HG03025 (cell line): ENCODE data around the gene MVP.
A peak's percentile ranks its signal among the peaks of the same experiment; 100 is the strongest.

ENCODE experiments used
- ATAC-seq: cut with Tn5 transposase; IDR thresholded peaks from one replicate; pipeline ENCODE4 v1.9.1; 2021; ENCODE audit warnings: mild to moderate bottlenecking, moderate library complexity; ENCODE audit not compliant: unreplicated experiment, low FRiP score

Gene MVP

DNA sequence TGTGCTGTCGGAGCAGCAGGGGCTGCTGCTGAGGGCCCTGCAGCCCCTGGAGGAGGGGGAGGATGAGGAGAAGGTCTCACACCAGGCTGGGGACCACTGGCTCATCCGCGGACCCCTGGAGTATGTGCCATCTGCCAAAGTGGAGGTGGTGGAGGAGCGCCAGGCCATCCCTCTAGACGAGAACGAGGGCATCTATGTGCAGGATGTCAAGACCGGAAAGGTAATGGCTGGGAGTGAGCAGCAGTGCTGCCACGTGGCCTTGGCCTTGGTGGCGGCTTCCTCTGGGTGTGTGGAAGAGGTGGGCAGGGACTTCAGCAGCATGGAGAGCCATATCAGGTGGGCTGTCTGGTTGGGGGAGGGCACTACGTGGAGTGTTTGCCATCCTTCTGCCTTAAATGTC lies 20.0 kb downstream of the MVP start:
- no peak for ATAC-seq

DNA sequence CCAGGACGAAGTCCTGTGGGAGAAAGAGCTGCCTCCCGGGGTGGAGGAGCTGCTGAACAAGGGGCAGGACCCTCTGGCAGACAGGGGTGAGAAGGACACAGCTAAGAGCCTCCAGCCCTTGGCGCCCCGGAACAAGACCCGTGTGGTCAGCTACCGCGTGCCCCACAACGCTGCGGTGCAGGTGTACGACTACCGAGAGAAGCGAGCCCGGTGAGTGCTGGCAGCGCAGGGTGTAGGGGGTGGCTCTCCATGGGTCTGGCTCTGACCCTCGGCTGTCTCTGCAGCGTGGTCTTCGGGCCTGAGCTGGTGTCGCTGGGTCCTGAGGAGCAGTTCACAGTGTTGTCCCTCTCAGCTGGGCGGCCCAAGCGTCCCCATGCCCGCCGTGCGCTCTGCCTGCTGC lies 21.4 kb downstream of the MVP start:
- no peak for ATAC-seq

DNA sequence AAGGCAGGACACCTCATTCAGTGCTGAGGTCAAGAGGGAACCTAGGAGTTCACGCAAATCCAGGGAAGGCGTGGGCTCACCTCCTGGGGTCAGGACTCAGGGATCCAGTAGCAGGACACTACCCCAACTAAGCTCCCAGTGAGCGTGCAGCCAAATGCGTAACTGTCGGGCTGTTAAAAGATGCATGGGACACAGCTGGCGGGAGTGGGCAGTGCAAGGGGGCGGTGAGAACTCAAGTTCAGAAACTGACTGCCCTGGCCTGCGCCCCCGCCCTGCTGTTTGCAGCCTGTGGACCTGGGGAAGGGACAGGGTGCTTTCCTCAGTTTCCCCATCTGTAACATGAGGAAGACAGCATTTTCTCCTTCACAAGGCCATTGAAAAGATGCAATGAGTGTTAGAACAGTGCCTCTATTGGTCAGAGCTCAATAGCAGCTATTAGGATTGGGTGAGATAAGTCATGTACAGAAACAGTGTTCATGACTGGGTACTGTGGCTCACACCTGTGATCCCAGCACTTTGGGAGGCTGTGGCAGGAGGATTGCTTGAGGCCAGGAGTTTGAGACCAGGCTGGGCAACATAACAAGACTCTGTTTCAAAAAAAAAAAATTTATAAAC lies 22.6 kb downstream of the MVP start:
- no peak for ATAC-seq

DNA sequence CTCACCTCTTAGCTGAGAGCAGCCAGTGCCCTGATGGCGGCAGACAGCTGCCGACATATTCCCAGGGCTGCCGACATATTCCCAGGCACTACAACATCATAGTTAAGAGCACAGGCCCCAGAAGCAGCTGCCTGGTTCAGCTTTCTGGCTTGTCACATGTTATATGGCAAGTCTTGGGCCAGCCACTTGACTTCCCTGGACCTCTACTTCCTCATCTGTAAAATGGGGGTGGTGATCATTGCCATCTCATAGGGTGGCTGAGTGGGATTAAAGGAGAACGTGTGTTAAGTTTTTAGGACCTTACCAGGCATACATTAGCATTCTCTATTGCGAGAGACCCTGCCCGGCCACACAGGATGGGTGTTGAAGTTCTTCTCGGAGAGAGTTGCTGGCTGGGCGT lies 23.7 kb downstream of the MVP start:
- ATAC-seq = no peak

DNA sequence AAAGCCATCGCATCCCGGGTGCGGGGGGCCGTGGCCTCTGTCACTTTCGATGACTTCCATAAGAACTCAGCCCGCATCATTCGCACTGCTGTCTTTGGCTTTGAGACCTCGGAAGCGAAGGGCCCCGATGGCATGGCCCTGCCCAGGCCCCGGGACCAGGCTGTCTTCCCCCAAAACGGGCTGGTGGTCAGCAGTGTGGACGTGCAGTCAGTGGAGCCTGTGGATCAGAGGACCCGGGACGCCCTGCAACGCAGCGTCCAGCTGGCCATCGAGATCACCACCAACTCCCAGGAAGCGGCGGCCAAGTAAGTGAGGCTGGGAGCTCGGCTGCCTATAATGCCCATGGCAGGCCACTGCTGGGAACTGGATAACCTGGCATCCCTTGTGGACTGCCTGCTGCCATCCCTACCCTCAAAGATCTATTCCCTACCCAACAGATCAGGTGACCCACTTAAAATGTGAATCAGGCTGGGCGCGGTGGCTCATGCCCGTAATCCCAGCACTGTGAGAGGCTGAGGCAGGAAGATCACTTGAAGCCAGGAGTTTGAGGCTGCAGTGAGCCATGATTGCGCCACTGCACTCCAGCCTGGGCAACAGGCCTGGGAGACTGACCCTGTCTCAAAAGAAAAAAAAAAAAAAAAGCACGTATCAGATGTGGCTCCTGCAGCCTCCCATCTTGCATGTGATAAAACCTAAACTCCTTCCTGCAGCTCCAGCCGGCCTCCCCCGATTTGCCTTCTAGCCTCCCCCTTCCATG lies 24.5 kb downstream of the MVP start:
- ATAC-seq = no peak

DNA sequence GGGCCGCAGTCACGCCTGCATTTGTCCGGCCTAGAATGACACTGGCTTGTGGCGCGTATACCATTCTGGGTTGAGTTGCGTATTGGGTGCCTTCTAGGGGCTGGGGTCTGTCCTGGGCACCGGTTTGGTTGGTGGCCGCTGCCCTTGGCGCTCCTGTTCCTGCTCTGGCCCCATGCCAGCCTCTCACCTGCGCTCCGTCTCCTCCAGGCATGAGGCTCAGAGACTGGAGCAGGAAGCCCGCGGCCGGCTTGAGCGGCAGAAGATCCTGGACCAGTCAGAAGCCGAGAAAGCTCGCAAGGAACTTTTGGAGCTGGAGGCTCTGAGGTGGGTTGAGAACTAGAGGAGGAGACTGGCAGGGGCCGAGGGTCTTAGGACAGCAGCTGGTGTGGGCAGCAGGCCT lies 25.4 kb downstream of the MVP start:
- no peak for ATAC-seq

DNA sequence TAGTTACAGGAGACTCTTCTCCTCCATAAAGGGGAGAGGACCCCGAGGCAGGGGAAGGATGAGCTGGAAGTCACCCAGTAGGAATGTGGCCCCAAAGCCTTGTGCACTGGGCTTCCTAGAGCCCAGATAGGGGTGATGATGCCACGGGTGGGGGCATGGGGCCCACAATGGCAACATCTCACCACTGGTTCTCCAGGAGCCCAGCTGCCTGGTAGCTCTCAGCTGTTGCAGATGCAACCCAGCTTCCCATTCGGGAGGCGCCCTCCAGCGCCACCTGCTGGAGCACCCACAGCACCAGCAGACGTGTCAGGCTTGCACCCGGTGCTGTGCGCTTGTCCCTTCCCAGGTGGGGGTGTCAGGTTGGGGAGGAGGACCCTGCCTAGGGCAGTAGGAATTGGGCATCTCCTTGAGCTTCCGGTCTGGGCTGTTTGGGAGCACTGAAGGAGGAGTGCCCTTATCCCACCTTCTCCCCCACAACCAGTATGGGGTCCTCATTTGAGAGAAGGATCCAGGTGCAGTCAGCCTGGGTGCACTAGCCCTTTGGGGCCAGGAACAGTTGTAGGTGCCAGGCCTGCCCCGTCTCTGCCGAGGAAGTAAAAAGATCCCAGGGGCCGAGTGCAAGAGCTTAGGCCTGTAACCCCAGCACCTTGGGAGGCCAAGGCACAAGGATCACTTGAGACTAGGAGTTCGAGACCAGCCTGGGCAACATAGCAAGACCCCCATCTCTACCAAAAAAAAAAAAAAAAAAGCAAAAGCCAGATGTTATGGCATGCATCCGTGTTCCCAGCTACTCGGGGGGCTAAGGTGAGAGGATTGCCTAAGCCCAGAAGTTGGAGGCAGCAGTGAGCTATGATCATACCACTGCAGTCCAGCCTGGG lies 28.4 kb downstream of the MVP start:
- no peak for ATAC-seq

DNA sequence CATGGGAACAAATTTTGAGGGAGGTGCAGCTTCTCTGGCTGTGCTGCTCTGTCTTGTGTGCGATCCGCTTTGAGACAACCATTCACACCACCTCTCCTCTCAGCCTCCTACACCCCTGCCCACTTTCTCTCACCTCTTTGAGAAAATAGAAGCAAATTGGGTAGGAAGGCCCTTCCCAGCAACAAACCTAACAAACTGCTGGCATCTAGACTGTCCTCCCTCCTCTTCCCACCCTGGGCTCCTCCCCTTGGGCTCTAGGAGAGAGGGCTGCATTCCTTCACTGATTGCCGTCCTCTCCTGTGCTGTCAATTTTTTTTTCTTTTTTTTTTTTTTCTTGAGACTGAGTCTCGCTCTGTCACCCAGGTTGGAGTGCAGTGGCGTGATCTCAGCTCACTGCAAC lies 29.2 kb downstream of the MVP start:
- ATAC-seq = no peak

DNA sequence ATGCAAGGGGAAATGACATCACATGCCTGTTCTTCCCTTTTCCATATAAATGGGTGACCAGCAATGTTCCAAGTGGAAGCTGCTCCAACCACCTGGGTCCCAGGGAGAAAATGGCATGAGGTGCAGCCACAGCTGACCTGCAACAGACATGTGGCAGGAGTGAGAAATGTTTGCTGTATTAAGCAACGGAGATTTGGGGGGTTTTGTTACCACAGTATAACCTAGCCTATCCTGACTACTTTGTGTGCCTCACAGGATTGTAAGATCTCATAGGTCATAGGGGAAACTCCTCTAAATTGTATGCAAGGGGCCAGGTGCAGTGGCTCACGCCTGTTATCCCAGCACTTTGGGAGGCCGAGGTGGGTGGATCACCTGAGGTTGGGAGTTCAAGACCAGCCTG lies 30.7 kb downstream of the MVP start:
- no peak for ATAC-seq

DNA sequence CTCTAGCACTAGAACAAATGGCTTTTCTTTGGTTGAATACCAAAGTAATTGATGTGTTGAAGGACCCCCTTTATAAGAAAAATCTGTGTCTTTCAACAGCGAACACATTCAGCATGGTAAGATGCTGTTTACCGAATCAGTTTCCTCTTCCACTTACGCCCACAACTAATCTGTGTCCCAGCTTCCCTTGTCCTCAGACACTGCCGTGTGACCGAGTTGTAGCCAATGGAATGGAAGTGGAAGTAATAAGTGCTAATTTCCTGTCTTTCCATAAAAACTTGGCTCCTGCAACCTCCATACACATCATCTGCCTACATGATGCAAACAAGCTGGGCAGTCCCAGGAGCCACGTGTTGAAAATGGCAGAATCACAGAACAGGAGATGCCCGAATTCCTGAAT lies 32.4 kb downstream of the MVP start:
- no peak for ATAC-seq

DNA sequence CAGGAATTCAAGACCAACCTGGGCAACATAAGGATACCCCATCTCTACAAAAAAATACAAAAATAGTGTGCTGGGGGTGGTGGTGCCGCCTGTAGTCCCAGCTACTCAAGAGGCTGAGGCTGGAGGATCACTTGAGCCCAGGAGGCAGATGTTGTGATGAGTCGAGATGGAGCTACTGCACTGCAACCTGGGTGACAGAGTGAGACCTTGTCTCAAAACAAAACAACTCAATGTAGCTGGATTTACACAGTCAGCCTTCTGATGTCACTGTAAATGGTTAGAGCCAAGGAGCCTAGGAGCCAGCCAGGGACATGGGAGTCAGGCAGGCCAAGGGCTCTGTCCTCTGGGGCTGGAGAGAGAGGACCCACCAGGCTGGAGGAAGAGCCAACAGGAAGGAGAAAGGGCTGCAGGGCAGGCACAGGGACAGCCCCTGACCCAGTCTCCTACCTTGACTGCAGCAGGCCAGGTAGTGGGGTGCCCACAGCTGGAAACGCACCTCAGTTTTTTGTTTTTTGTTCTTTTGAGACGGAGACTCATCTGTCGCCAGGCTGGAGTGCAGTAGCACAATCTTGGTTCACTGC lies 34.3 kb downstream of the MVP start:
- ATAC-seq = no peak

DNA sequence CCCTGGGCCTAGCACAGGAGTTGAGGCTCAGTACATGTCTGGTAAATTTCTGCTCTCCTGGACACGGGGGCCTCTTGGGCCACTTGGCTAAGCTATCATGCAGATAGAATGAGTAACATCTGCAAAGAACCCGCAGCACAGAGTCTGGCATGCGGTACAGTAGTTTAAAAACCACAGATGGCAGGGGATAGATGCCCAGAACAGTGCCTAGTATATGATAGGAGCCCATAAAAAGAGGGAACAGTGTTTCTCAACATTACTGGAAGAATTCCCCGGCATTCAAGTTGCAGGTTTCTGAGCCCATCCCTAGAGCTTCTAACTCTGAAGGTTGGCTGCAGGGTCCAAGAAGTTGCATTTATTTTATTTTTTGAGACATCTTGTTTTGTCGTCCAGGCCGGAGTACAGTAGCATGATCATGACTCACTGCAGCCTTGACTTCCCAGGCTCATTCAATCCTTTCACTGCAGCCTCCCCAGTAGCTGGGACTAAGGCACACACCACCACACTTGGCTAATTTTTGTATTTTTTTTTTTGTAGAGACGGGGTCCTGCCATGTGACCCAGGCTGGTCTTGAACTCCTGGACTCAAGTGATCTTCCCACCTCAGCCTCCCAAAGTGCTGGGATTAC lies 37.0 kb downstream of the MVP start:
- no peak for ATAC-seq

DNA sequence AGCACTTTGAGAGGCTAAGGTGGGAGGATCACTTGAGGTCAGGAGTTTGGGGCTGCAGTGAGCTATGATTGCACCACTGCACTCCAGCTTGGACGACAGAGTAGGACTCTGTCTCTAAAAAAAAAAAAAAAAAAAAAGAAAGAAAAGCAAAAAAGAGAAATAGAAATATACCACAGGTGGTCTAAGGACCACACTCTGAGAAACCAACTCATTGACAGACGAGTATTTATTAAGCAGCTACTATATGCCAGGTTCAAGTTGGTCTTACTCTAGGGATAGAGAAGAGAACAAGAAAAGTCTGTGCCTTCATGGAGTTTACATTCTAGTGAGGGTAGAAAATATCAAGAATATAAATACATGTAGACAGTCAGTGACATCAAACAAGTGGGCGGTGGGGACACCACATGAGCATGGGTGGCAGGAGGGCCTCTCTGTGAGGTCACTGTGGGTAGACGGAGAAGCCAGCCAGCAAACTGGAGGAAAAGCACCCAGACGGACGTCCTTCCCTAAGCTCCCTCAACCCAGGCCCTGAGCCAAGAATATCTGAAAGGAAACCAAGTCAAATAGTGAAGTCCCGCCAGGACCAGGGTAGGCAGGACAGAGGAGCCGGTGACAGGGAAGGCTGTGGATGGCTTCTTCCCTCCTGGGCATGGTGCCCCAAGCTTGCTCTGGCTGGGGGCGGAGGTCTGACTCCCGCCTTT lies 38.0 kb downstream of the MVP start:
- ATAC-seq = no peak

DNA sequence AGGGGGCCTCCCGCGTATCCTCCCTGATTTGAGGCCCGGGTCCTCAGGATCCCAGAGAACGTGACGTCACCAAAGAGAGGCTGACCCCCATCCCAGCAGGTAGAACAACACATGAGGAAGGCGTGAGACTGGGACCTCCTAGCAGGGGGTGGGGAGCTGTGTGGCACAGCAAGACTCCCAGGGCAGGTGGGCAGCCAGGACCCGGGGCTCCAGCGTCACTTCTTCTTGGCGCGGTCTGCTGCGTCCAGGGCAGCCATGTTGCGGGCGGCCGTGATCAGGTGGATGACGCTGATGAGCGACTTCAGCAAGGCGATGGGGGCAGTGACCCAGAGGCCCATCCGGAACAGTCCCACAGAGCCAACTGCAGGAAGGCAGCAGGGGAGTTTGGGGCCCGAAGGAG lies 38.7 kb downstream of the MVP start:
- no peak for ATAC-seq

DNA sequence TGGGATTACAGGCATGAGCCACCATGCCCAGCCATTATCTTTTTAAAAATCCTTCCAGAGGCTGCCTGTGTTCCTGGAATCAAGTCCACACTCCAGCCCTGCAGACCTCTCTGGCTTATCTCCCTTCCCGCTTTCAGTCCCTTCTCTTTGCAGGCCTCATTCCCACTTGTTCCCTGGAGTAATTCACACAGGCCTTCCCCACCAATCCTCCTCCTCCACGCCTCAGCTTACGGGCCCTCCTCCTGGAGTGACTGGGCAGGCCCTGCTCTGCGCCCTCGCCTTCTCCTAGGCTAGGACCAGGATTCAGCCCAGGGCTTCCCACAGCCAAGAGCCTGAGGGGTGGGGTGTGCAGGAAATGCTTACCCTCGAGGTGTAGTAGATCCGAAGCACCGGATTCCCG lies 40.0 kb downstream of the MVP start:
- no peak for ATAC-seq

DNA sequence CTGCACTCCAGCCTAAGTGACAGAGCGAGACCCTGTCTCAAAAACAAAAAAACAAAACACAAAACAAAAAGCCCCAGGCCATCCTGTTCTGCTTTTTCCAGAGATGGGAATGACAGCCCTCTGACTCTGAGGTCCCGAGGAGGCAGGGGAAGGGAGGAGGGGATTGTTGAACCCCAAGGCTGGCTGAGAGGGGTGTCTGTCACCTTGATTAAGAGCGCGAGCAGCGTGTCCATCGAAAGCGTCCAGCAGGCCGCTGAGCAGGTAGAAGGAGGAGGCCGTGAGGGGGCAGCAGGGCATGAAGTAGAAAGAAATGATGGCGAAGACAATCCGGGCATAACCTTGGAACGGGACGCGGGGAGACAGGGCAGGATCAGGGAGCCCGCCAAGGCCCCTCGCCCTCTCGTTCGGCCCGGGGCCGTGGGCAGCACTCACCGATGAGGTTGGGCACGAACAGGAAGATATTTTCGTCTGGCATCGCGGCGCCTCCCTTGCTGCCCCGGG lies 42.2 kb downstream of the MVP start:
- ATAC-seq = peak; percentile 2

DNA sequence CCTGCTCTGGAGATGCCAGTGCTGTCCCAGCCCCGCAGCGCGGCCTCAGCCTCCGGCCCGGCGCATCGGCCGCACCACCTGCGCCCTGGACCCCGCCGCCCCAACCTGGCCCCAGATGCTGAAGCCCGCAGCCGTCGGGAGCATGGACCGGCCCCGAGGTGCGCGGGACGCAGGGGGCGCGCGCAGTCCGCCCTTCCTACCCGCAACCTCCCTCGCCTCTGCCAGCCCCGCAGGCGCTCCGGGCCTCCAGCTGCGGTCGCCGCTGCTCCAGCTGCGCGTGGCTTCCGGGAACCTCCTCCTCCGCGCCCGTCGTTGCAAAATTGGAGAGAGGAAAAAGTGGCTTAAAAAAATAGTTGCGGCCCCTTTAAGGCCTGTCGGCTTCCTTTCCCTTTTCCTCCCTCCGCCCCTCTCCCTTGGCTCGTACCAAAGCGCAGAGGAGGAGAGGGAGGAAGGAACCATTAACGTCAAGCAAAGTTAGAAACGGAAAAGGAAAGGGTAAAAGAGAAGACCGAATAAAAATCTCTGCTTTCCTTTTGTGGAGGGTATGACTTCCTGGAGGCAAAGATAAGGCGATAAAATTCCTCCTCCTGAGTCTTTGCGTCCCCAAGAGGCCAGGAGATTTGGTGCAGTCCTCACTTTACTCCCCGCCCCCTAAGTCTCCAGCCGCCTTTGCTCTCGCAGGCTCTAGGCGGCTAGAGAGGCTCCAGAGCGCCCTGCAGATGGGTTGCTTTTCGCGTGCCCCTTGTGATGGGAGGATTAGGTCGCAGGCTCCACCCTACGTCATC lies 42.8 kb downstream of the MVP start, which contains the start of gene CDIPT:
Gene CDIPT (minus strand): TSS at position 343 of the 785 bp plus-strand sequence. CDS start 369 bp downstream, outside the sequence.
- ATAC-seq = peak; percentile 71

DNA sequence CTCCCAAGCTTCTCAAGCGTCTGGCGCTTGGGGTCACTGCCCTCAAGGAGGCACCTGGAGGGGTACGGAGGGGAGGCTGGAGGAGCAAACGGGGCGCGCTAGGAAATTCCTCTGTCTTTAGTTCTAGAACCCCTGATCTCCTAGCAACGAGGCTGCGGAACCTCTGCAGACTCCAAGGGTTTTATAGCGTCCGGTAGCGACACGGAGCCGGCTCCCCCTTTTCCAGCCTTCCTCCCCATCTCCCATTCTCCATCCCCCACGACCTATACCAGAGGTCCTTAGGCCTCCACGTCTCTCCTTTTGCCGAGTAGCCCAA lies 43.4 kb downstream of the MVP start:
- ATAC-seq = no peak

DNA sequence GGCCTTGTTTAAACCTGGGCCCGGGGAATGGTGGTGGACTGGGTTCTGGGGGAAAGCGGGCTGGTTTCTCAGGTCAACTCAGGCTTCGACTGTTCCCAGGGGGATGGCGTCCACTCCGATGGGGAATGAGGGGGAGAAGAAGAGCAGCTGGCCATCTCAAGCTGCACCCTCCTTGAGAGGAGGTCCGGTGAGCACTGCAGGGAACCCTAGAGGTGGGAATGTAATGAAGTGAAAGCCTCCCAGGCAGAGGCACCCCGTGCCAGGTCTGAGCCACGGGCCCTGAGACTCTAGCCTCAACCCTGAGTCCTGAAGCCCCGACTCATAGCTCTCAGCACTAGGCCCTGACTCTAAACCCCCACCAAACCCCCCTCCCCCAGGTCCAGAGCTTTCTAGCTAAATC lies 43.9 kb downstream of the MVP start:
- no peak for ATAC-seq
